ENCODE data around the gene BEX3.
"Not testable (repeated sequence)": the region's sequence is repeated elsewhere in the genome, so short reads cannot be mapped to it uniquely, and the experiment has no call there.

DNA sequence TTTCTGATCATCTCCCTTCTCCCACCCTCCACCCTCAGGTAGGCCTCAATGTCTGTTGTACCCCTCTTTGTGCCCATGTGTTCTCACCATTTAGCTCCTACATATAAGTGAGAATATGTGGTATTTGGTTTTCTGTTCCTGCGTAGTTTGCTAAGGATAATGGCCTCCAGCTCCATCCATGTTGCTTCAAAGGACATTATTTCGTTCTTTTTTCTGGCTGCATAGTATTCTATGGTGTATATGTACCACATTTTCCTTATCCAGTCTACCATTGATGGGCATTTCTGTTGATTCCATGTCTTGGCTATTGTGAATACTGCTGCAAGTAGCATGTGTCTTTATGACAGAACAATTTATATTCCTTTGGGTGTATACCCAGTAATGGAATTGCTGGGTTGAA lies 35.4 kb downstream of the BEX3 start:
- TF ChIP-seq, protein P1, sequence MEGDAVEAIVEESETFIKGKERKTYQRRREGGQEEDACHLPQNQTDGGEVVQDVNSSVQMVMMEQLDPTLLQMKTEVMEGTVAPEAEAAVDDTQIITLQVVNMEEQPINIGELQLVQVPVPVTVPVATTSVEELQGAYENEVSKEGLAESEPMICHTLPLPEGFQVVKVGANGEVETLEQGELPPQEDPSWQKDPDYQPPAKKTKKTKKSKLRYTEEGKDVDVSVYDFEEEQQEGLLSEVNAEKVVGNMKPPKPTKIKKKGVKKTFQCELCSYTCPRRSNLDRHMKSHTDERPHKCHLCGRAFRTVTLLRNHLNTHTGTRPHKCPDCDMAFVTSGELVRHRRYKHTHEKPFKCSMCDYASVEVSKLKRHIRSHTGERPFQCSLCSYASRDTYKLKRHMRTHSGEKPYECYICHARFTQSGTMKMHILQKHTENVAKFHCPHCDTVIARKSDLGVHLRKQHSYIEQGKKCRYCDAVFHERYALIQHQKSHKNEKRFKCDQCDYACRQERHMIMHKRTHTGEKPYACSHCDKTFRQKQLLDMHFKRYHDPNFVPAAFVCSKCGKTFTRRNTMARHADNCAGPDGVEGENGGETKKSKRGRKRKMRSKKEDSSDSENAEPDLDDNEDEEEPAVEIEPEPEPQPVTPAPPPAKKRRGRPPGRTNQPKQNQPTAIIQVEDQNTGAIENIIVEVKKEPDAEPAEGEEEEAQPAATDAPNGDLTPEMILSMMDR (IDR thresholded peaks at IDR 0.05 in 8 of 11, conservative IDR thresholded peaks at IDR 0.05 in 3 of 11): not testable (repeated sequence)
- not testable (repeated sequence) for TF ChIP-seq POLR2AphosphoS5 (IDR thresholded peaks at IDR 0.05)

Data from spleen (tissue), 7 donors.